Measurements from ENCODE around the gene TACC2.
A peak's percentile ranks its signal among the peaks of the same experiment; 100 is the strongest.
"Not testable (repeated sequence)": the region's sequence is repeated elsewhere in the genome, so short reads cannot be mapped to it uniquely, and the experiment has no call there.

The TACC2 gene, protein sequence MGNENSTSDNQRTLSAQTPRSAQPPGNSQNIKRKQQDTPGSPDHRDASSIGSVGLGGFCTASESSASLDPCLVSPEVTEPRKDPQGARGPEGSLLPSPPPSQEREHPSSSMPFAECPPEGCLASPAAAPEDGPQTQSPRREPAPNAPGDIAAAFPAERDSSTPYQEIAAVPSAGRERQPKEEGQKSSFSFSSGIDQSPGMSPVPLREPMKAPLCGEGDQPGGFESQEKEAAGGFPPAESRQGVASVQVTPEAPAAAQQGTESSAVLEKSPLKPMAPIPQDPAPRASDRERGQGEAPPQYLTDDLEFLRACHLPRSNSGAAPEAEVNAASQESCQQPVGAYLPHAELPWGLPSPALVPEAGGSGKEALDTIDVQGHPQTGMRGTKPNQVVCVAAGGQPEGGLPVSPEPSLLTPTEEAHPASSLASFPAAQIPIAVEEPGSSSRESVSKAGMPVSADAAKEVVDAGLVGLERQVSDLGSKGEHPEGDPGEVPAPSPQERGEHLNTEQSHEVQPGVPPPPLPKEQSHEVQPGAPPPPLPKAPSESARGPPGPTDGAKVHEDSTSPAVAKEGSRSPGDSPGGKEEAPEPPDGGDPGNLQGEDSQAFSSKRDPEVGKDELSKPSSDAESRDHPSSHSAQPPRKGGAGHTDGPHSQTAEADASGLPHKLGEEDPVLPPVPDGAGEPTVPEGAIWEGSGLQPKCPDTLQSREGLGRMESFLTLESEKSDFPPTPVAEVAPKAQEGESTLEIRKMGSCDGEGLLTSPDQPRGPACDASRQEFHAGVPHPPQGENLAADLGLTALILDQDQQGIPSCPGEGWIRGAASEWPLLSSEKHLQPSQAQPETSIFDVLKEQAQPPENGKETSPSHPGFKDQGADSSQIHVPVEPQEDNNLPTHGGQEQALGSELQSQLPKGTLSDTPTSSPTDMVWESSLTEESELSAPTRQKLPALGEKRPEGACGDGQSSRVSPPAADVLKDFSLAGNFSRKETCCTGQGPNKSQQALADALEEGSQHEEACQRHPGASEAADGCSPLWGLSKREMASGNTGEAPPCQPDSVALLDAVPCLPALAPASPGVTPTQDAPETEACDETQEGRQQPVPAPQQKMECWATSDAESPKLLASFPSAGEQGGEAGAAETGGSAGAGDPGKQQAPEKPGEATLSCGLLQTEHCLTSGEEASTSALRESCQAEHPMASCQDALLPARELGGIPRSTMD (N-terminal part only)

GRCh38 chr10:121988361-121989324 lies at the start of gene TACC2:
Gene TACC2 (plus strand): TSS chr10:121989163. CDS start chr10:122021982, 32,819 bp downstream.
- DNase-seq = no peak

DNA sequence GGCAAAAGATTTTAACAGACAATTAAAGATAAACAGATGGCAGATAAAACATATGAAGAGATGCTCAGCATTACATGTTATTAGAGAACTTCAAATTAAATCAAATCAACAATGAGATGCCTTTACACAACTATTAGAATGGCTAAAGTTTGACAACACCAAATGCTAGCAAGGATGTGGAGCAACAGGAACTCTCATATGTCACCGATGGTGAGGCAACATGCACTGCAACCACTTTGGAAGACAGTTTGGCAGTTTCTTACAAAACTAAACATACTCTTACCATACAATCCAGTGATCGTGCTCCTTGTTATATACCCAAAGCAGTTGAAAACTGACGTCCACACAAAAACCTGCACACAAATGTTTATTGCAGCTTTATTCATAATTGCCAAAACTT lies 47.4 kb upstream of the TACC2 start:
- DNase-seq = peak; percentile 52

- DNase-seq = peak; percentile 83
These were observed 46.1 kb upstream of the TACC2 start for GRCh38 chr10:121942749-121943416.

DNA sequence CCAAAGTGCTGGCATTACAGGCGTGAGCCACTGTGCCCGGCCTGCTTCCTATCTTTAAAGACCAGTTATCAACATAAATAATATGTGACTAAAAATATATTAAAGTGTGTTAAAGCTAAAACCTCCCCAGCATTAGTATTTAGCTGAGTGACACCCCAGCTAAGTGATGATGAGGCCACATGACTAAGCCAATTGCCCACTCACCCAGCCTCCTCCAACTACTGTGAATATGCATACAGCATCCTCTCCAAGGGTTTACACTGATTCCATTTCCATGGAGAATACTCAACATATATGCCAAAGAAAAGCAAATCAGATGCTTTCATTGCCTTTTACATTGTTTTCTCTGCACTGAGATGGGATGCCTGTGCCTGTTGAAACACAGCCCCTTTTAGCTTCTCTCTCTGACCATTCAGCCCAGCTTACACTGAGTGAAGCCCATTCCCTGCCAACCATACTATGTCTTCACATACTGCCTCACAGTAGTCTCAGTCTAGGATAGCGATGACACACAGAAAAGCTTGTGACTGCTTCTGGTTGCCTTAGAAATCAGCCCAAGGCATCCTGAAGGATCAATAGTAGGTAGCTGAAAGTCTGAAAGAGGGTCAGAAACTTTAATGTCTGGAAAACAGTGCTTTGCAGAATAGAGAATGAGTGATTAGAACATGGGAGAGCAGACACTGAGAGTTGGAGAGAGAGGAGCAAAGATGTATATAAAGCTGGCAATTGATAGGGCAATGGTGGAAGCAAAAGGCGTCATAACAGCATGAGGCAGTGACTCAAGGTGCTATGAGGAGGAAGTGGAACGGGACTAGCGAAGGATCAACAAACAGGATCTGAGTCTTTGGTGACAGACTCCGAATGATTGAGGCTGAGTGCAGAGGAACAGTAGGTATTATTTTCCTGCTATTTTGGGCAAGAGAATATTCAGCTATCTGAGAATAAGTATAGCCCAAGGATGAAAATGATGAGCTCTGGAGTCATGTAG lies 41.3 kb upstream of the TACC2 start:
- DNase-seq = no peak

DNA sequence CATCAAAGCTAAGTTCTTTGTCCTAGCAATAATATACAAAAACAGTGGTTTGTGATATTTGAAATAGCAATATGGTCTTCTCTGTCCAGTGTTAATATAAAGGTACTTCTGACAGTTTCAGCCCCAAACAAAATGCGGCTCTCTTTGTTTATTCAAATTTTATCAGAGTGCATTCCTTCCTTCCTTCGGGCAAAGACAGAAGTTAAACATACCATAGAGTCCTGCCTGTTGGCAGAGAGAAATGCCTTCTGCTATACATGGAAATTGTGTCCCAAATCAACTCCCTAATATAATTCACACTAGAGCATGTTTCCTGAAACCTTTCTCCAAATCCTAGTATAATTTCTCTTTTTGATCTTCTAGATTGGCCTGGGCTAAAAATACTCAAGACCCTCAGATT lies 39.9 kb upstream of the TACC2 start:
- DNase-seq = no peak

DNA sequence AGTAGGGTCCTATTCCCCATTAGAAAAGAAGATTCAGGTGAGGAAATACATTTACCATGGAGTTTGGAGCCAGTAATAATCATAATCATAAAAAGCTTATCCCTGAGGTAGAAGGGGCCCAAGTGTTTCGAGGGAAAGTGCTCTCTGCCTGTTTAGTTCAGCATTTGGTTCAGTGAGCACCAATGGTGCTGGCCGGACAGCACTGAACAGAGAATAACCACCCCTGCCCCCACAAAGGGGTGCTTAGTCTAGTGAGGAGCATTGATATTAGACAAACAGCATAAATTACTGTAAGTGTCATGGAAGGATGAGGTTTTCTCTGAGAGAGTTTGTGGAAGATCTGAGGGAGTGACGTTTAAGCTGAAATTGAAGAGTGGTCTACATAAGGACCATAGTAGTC lies 39.5 kb upstream of the TACC2 start:
- DNase-seq = no peak

DNA sequence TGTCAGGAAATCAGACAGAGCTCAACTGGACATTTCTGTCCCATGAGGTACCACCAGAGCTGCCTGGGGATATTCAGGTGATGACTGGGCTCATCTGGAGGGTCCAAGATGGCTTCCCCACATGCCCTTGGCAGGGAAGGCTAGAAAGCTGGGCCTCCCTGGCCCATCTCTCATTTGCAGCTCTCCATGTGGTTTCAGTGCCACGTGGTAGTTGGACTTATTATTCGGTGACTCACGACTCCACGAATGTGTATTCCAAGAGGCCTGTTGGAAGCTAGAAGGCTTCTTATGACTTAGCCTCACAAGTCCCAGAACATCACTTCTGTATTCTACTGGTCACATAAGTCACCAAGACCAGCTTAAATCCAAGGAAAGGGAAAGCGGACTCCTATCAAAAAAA lies 36.7 kb upstream of the TACC2 start:
- DNase-seq = no peak

- DNase-seq = no peak
These were observed 32.6 kb upstream of the TACC2 start for GRCh38 chr10:121956111-121957061.

DNA sequence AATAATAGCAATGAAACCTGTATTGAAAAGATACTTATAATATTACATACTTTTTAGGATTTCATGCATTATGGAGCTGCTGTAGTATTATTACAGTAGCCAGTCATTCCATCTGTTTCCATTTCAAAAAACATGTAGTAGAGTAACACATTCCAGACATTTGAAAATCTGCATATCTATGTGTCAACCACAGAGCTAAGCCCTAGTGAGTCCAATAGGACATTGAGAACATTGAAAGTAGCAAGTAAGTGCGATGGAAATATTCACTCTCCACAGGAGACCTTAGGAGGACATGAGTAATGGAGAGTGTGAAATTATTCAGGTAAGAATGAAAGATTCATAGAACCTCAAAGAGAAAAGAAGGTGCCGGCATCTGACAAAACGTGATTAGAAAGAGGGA lies 29.3 kb upstream of the TACC2 start:
- DNase-seq = no peak

- DNase-seq = no peak
These were observed 27.5 kb upstream of the TACC2 start for GRCh38 chr10:121961456-121961855.

- DNase-seq = no peak
These were observed 23.0 kb upstream of the TACC2 start for GRCh38 chr10:121965996-121966395.

- DNase-seq = not testable (repeated sequence)
These were observed 19.9 kb upstream of the TACC2 start for GRCh38 chr10:121969086-121969485.

GRCh38 chr10:121974019-121974534 lies 14.9 kb upstream of the TACC2 start:
- no peak for DNase-seq

DNA sequence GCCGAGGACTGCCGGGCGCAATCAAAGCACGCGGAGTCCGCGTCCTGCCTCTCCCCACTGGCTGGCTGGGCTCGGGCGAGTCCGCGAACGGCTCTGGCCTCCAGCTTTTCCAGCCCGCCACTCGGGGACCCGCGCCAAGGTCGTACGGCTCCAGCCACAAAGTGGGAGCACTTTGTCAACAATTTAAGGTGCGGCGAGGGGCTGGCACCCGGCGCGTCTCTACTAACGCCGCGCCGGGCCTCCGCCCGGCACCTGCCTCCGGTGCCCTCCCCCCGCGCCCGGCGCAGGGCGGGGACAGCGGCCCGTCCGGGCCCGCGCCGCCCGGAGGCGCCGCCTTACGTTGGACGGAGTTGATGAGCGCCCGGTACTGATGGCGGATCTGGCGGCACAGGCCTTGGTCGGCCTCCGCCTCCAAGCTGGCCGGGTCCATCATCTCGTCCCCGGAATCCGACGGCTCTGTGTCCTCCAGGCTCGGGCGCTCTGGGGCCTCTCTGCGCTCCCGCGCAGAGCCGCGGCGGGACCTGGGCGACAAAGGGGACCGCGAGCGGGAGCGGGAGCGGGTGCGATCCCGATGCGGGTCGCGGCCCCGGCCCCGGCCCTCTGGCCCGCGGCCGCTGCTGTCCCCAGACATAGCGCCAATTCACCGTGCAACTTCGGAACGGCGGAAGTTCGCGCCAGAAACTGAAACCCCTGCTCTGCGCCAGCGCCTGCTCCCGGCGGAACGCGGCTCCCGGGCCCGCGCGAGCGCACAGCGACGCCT lies 14.2 kb upstream of the TACC2 start, which contains the start of gene NSMCE4A:
TSS of gene NSMCE4A (minus strand) at position 683 of the 760 bp plus-strand sequence. CDS start at position 631, 52 bp downstream.
- DNase-seq = peak; percentile 9

DNA sequence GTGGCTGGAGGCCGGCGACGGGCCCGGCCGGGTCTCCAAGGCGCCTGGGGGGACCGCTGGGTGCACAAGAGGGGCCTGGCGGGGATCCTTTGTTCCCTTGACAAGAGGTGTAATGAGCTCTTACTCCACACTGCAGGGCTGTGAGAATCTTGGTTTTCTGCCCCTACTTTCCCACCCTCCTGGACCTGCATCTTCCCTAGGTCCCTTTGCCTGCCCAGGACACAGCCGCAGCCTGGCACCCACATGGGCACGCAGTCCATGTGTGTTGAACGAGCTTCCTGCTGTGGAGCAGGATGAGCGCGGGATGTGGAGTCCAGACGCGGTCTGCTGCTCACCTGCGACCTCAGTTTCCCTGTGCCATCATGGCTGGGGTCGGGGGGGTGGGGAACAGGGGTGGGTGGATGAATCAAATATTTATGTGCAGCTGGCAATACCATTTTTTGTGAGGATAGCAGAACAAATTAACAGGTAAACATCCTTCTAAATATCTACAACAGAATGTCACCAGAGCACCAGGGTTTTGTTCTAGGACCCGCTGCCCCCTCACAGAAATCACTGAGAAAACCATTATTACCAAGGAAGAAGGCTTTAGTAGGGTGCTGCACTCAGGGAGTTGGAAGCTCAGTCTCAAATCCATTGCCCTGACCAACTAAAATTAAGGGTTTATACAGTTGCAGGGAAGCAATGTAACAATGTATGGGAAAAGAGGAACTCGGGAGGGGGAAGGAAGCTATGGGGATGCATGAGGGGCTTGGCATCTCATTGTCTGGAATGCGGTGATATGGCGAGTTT lies 13.5 kb upstream of the TACC2 start:
- DNase-seq = no peak

GRCh38 chr10:121976607-121977006 lies 12.4 kb upstream of the TACC2 start:
- DNase-seq = no peak

- no peak for DNase-seq
These were observed 10.5 kb upstream of the TACC2 start for GRCh38 chr10:121978511-121978910.
